Measurements from ENCODE around the gene ADAMTS12.

The ADAMTS12 gene

DNA sequence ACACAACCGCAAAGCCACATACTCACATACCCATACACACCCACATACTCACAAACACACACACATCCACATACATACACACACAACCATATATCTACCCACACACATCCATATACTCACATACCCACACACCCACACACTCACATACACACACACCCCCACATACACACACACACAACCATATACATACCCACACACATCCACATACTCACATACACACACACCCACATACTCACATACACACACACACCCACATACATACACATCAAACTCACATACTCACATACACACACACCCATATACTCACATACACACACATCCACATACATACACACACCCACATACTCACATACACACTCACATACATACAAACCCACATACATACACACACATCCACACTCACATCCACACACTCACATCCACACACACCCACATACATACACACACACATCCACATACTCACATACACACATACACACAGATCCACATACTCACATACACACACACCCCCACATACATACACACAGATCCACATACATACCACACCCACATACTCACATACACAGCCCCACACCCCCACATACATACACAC is 220.0 kb downstream of the ADAMTS12 start:
- TF ChIP-seq, protein P1, sequence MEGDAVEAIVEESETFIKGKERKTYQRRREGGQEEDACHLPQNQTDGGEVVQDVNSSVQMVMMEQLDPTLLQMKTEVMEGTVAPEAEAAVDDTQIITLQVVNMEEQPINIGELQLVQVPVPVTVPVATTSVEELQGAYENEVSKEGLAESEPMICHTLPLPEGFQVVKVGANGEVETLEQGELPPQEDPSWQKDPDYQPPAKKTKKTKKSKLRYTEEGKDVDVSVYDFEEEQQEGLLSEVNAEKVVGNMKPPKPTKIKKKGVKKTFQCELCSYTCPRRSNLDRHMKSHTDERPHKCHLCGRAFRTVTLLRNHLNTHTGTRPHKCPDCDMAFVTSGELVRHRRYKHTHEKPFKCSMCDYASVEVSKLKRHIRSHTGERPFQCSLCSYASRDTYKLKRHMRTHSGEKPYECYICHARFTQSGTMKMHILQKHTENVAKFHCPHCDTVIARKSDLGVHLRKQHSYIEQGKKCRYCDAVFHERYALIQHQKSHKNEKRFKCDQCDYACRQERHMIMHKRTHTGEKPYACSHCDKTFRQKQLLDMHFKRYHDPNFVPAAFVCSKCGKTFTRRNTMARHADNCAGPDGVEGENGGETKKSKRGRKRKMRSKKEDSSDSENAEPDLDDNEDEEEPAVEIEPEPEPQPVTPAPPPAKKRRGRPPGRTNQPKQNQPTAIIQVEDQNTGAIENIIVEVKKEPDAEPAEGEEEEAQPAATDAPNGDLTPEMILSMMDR (IDR thresholded peaks at IDR 0.05; ENCODE audit: extremely low read depth, missing control alignments), result no peak
- no peak for DNase-seq (ENCODE audit: low spot score)

DNA sequence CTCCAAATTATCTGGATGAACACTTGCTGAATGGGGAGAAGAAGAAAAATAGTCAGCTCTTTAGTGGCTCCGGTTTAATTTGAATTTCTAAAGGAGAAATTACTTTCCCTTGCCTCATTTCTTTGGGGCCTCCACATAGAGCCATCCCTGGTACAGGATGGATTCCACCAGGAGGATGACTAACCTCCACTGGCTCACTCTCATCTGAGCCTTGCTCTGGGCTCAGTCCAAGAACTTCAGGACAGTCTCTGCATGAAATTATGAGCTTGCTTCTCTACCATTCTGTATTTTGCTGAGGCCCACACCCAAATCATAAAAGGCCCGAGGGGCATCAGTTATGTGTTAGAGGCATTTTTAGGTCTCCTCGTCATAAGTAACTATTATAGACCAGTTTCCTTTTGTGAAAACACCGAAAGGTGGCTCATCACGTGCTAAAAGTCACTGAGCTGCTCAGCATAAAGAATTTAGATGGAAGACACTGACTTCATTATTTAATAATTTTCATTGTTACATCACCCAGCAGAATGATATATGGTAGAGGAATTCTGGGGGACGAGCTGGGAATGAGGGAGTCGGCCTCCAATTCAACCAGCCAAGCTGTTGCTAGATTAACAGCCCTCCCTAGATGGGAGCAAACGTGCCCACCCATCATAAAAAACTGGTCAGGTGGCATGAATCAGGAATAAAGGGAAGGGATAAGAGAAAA is 228.9 kb downstream of the ADAMTS12 start:
- no peak for DNase-seq (ENCODE audit: low spot score)
- TF ChIP-seq, protein P1 (IDR thresholded peaks at IDR 0.05; ENCODE audit: extremely low read depth, missing control alignments), result no peak

DNA sequence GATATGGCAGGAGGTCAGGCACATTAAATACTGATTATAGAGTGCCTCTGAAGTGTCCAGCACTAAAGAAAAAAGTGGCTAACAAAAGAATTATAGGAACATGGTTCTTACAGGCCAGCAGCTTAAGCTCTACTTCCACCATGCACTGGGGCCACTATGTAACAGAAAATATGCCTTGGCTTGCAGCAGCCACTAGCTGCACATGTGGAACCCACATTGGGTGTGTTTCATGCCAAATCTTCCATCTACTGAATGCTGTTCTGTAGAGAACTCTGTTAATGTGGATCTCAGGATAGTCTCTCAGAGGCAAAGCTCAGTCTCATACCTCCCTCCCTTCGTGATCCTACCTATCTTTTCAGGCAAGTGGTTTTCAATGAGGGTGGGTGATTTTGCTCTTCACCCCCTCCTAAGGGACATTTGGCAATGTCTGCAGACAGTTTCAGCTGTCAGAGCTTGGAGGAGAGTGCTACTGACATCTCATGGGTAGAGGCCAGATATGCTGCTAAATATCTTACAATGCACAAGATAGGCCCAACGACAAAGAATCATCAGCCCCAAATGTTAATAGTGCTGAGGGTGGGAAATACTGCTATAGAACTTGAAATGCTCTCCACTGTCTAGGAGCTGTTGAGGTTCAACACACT is 232.1 kb downstream of the ADAMTS12 start:
- DNase-seq (ENCODE audit: low spot score), result no peak
- TF ChIP-seq, protein P1 (IDR thresholded peaks at IDR 0.05; ENCODE audit: extremely low read depth, missing control alignments), result no peak

DNA sequence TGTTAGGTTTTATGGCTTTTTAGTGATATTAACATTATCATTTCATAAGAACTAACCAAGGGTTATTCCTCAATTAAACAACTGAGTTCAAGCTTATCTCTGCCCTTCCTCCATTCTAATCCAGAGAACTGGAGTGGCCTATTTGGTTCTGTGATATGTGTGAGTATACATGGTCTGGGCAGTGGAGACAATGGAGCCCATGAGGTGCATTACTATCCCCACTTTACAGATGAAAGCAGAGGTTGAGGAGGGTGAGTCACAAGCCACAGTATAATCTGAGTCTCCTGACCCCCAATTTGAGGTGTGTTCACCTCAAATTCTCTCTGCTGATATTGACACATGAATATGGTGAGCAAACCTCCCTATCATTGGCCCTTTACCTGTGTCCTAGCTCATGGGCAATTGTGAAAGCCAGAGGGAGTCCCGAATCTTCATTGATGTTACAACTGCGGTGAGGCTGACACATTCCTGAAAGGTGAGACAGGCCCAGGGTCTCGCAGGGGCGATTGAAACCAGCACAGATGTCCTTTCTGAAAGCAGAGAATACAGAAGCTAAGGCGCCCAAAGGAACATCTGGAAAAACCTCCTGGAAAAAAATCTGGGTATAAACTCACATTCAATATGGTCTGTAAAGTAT is 233.9 kb downstream of the ADAMTS12 start:
- TF ChIP-seq, protein P1 (IDR thresholded peaks at IDR 0.05; ENCODE audit: extremely low read depth, missing control alignments), result no peak
- DNase-seq (ENCODE audit: low spot score), result no peak

DNA sequence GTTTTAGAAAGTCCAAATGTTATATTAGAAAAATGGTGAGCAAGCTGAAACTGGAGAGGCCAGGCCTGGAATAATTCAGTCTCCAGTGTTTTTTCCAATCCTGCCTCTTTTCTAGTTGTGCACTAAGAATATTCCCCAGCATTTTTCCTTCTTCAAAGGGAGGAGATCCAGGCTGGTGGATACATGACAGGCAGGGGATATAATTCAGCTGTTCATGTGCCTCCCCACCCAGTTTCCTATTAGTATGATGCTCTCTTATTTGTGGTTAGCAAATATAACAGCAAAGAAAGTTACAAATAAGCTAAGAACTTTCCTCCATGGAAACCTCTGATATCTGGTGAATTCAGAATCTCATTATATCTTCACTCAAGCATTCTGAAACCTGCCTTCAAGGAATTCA is 234.6 kb downstream of the ADAMTS12 start:
- DNase-seq (ENCODE audit: low spot score), result no peak
- TF ChIP-seq, protein P1 (IDR thresholded peaks at IDR 0.05; ENCODE audit: extremely low read depth, missing control alignments), result no peak

DNA sequence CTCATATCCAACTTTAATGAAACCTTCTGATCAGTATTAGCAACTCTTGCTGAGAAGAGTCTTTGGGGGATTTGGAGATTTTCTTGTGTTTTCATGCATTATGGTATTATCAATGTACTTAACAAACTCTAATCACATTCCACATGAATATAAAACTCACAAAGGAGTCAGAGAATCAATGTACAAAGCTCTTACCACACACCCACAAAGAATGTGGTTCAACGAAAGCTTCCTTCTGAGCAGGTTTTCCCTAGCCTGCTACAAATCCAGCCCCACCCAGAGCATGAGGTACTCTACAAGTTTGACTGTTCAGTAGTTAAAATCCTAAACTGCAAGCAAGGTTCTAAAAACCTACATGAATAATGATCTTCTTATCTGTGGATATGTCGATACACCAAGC is 240.9 kb downstream of the ADAMTS12 start:
- DNase-seq (ENCODE audit: low spot score), result no peak
- TF ChIP-seq, protein P1 (IDR thresholded peaks at IDR 0.05; ENCODE audit: extremely low read depth, missing control alignments), result no peak
